Fibroblast of lung (primary cell): ENCODE data around the gene SRPK3. TPM values are rescaled to one million over a fixed set of nuclear protein-coding genes. Genes with fewer than 3 reads are reported as not detected.

ENCODE experiments used
- DNase-seq, 2 donors: peaks; one replicate each; pipeline versions ENCODE4 v3.0.0 to v3.0.0-alpha.2; 2010; ENCODE audit warnings: low read depth in 2 of 2
- H2AFZ ChIP-seq: 2 replicates; pipeline ENCODE4 v1.5.1; 2012; ENCODE audit warnings: low read length, control low read depth, inconsistent platforms
- H3K27ac ChIP-seq: 2 replicates; pipeline ENCODE4 v1.5.1; 2011; ENCODE audit warnings: low read length, control low read depth; ENCODE audit not compliant: insufficient read depth
- H3K27me3 ChIP-seq: 2 replicates; pipeline ENCODE4 v1.5.1; 2011; ENCODE audit warnings: mild to moderate bottlenecking, low read length; ENCODE audit not compliant: control insufficient read depth, insufficient read depth
- H3K36me3 ChIP-seq: 2 replicates; pipeline ENCODE4 v1.5.1; 2011; ENCODE audit warnings: low read length; ENCODE audit not compliant: control insufficient read depth, insufficient read depth
- H3K4me1 ChIP-seq: 2 replicates; pipeline ENCODE4 v1.5.1; 2011; ENCODE audit warnings: low read length; ENCODE audit not compliant: control insufficient read depth, insufficient read depth; ENCODE audit errors: extremely low read depth
- H3K4me2 ChIP-seq: 2 replicates; pipeline ENCODE4 v1.5.1; 2011; ENCODE audit warnings: low read length, control low read depth; ENCODE audit not compliant: insufficient read depth; ENCODE audit errors: extremely low read depth
- H3K4me3 ChIP-seq, 4 experiments: fragments of 200-600 bp in 1 of 4; sonication (generic) in 1 of 4; replicated peaks in 1 of 4; 2 replicates each; pipeline ENCODE4 v1.5.1; 2011 to 2016; ENCODE audit warnings: low read length in 4 of 4, low read depth in 3 of 4, mild to moderate bottlenecking in 3 of 4, control low read depth in 2 of 4, inconsistent platforms in 1 of 4, mixed read lengths in 1 of 4; ENCODE audit not compliant: insufficient read depth in 1 of 4; ENCODE audit errors: control extremely low read depth in 1 of 4
- H3K79me2 ChIP-seq: 2 replicates; pipeline ENCODE4 v1.5.1; 2012; ENCODE audit warnings: mild to moderate bottlenecking, low read length, inconsistent platforms; ENCODE audit not compliant: control insufficient read depth, insufficient read depth
- H3K9ac ChIP-seq: 2 replicates; pipeline ENCODE4 v1.5.1; 2011; ENCODE audit warnings: mild to moderate bottlenecking, low read length, control low read depth; ENCODE audit not compliant: insufficient read depth
- H3K9me3 ChIP-seq: 2 replicates; pipeline ENCODE4 v1.5.1; 2012; ENCODE audit warnings: low read depth, low read length; ENCODE audit not compliant: control insufficient read depth, insufficient read depth
- H4K20me1 ChIP-seq: 2 replicates; pipeline ENCODE4 v1.5.1; 2011; ENCODE audit warnings: low read length; ENCODE audit not compliant: control insufficient read depth, insufficient read depth; ENCODE audit errors: extremely low read depth
- EZH2 ChIP-seq: IDR thresholded peaks from 2 replicates; pipeline ENCODE4 v1.5.1; 2012; ENCODE audit warnings: low read length, control low read depth, mild to moderate bottlenecking; ENCODE audit errors: missing control alignments
- polyA plus RNA-seq, 2 donors: library from polyadenylated mRNA; depleted of rRNA in 1 of 2; stranded (reverse) in 1 of 2; unstranded in 1 of 2; fragments of >200 nt; gene quantifications; 2 replicates each; pipeline ENCODE4 v1.2.1, GENCODE V29; 2011 to 2012; ENCODE audit warnings: missing spikeins in 1 of 2
- total RNA-seq: library from RNA; depleted of rRNA; stranded (reverse); fragments of >200 nt; gene quantifications from 2 replicates; pipeline ENCODE4 v1.2.1, GENCODE V29; 2014
- TF ChIP-seq, protein P1 (sequence below), 2 donors: IDR thresholded peaks in 1 of 2; conservative IDR thresholded peaks in 1 of 2; 1 replicate in 1 of 2; 2 replicates in 1 of 2; pipeline ENCODE4 v1.5.1; 2011 to 2012; ENCODE audit warnings: low read length in 2 of 2, control low read depth in 1 of 2, inconsistent platforms in 1 of 2, low read depth in 1 of 2, mild to moderate bottlenecking in 1 of 2

The SRPK3 gene
- total and polyA plus RNA-seq, 2 donors (not counting 1 experiment from before 2014, with no cell fraction given) = 0.40 to 0.83 TPM

DNA sequence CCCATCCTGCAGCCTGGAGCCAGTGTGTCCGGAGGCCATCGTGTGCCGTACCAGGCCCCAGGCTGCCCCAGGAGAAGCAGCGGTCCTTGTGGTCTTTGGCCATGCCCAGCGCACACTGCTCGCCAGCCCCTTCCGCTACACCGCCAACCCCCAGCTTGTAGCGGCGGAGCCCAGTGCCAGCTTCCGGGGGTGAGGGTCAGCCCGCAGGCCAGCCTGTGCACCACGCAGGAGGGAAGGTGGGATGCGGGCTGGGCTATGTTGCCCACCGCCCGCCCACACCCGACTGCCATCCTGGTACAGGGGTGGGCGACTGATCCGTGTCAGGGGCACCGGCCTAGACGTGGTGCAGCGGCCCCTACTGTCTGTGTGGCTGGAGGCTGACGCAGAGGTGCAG is 7.6 kb upstream of the SRPK3 start:
- Histone ChIP-seq H3K27ac (no peak overlapping the region), H3K4me3 (no peak overlapping the region), H3K9me3 (no peaks in the 10 kb centered on the region), H3K9ac (no peak overlapping the region), H3K27me3 (no peaks in the 10 kb centered on the region), H3K36me3 (no peaks in the 10 kb centered on the region), H3K4me2 (no peak overlapping the region), H3K4me1 (no peaks in the 10 kb centered on the region), H3K79me2 (no peaks in the 10 kb centered on the region), H4K20me1 (no peaks in the 10 kb centered on the region), H2AFZ (no peak overlapping the region)
- no peak for TF ChIP-seq EZH2
- DNase-seq = no peak

GRCh38 chrX:153773741-153774575 is 6.9 kb upstream of the SRPK3 start:
- H2AFZ ChIP-seq = no peak overlapping the region
- H3K79me2 ChIP-seq = no peaks in the 10 kb centered on the region
- H3K27ac ChIP-seq = no peak overlapping the region
- no peaks in the 10 kb centered on the region for H3K9me3 ChIP-seq
- no peak for DNase-seq
- H3K4me2 ChIP-seq = no peak overlapping the region
- H3K27me3 ChIP-seq = no peaks in the 10 kb centered on the region
- no peak overlapping the region for H3K4me3 ChIP-seq
- TF ChIP-seq, protein P1, sequence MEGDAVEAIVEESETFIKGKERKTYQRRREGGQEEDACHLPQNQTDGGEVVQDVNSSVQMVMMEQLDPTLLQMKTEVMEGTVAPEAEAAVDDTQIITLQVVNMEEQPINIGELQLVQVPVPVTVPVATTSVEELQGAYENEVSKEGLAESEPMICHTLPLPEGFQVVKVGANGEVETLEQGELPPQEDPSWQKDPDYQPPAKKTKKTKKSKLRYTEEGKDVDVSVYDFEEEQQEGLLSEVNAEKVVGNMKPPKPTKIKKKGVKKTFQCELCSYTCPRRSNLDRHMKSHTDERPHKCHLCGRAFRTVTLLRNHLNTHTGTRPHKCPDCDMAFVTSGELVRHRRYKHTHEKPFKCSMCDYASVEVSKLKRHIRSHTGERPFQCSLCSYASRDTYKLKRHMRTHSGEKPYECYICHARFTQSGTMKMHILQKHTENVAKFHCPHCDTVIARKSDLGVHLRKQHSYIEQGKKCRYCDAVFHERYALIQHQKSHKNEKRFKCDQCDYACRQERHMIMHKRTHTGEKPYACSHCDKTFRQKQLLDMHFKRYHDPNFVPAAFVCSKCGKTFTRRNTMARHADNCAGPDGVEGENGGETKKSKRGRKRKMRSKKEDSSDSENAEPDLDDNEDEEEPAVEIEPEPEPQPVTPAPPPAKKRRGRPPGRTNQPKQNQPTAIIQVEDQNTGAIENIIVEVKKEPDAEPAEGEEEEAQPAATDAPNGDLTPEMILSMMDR (conservative IDR thresholded peaks at IDR 0.05 in 1 of 2, IDR thresholded peaks at IDR 0.05 in 1 of 2; ENCODE audit: low read depth in 1 of 2, low read length in 2 of 2) = no peak
- TF ChIP-seq EZH2 = no peak
- H3K36me3 ChIP-seq = no peaks in the 10 kb centered on the region
- H3K9ac ChIP-seq = no peak overlapping the region
- H4K20me1 ChIP-seq = no peaks in the 10 kb centered on the region
- no peaks in the 10 kb centered on the region for H3K4me1 ChIP-seq

DNA sequence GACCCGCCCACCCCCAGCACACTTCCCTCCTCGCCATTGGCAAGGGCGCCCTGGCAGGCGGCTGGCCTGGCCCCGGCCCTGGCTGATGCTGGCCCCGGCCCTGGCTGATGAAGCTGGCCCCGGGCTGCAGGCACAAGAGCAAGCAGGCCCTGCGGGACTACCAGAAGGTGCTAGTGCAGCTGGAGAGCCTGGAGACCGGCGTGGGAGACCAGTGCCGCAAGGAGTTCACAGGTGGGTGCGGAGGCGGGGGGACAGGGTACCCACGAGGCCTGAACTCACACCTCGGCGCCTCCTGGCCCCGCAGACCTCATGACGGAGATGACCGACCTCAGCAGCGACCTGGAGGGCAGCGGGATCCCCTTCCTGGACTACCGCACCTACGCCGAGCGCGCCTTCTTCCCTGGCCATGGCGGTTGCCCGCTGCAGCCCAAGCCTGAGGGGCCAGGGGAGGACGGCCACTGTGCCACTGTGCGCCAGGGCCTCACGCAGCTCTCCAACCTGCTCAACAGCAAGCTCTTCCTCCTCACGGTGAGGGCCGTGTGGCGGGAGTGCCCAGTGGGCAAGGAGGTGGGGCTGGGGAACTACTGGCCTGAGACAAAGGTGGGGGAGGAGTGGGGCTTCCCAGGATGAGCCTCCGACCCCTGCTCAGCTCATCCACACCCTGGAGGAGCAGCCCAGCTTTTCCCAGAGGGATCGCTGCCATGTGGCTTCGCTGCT is 6.1 kb upstream of the SRPK3 start:
- Histone ChIP-seq H3K4me3 (no peak overlapping the region), H3K9ac (no peak overlapping the region), H3K9me3 (no peaks in the 10 kb centered on the region), H3K4me2 (no peak overlapping the region), H4K20me1 (no peaks in the 10 kb centered on the region), H3K27ac (no peak overlapping the region), H3K79me2 (no peaks in the 10 kb centered on the region), H3K4me1 (no peaks in the 10 kb centered on the region), H2AFZ (no peak overlapping the region), H3K27me3 (no peaks in the 10 kb centered on the region), H3K36me3 (no peaks in the 10 kb centered on the region)
- TF ChIP-seq, protein P1 (conservative IDR thresholded peaks at IDR 0.05 in 1 of 2, IDR thresholded peaks at IDR 0.05 in 1 of 2; ENCODE audit: low read depth in 1 of 2, low read length in 2 of 2) = no peak
- no peak for TF ChIP-seq EZH2
- no peak for DNase-seq
